ENCODE data around the gene TMPRSS4. TPM values are rescaled to one million over a fixed set of nuclear protein-coding genes. Genes with fewer than 3 reads are reported as not detected.

TMPRSS4 gene
- total and polyA plus RNA-seq, 2 experiments from 2014 or later, result 0.10 to 0.58 TPM

DNA sequence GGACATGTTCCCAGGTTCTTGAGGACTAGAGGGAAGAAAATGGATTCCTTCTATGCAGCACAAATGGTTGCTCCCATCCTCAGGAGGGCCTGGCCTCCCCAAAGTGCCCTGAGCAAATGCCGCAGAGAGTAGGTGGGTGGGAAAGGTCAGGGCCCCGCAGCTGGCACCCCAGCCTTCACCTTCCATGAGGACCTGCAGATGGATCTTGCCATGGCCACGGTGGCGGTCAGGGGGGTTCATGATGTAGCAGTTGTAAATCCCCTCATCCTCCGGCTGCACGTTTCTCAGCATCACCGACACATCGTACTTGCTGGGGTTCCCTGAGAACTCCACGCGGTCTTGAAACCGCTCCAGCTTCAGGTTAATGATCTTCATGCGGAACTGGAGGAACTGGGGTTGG is 91.0 kb downstream of the TMPRSS4 start:
- Mint-ChIP-seq H3K9me3 (no peaks in the 10 kb centered on the region), H3K27ac (no peak overlapping the region), H3K36me3 (ENCODE audit: low read depth) (no peaks in the 10 kb centered on the region), H3K4me3 (no peak overlapping the region), H3K4me1 (peaks cover 27% of the 10 kb centered on the region), H3K27me3 (ENCODE audit: insufficient read depth, low read depth, poor library complexity) (peaks cover 26% of the 10 kb centered on the region)
- ATAC-seq (no peak), DNase-seq (ENCODE audit: low spot score) (no peak)
- H3K27ac ChIP-seq (ENCODE audit: low read depth), result no peak overlapping the region
- H3K9me2 ChIP-seq (ENCODE audit: insufficient read depth), result no peaks in the 10 kb centered on the region
- peaks cover 13% of the 10 kb centered on the region for H3K4me1 ChIP-seq (ENCODE audit: insufficient read depth)
- no peak overlapping the region for H3K4me3 ChIP-seq
- H2AFZ ChIP-seq, result no peak overlapping the region
- no peaks in the 10 kb centered on the region; the same call in 1 of the 2 replicates for H4K20me1 ChIP-seq (replicated peaks; ENCODE audit: insufficient read depth)
- no peak for TF ChIP-seq CREB1 (CRISPR knock-in tag; IDR thresholded peaks at IDR 0.05; ENCODE audit: low read depth)
- TF ChIP-seq EZH2 (IDR thresholded peaks at IDR 0.05; ENCODE audit: low read depth, unreplicated experiment), result no peak
- TF ChIP-seq, protein P1, sequence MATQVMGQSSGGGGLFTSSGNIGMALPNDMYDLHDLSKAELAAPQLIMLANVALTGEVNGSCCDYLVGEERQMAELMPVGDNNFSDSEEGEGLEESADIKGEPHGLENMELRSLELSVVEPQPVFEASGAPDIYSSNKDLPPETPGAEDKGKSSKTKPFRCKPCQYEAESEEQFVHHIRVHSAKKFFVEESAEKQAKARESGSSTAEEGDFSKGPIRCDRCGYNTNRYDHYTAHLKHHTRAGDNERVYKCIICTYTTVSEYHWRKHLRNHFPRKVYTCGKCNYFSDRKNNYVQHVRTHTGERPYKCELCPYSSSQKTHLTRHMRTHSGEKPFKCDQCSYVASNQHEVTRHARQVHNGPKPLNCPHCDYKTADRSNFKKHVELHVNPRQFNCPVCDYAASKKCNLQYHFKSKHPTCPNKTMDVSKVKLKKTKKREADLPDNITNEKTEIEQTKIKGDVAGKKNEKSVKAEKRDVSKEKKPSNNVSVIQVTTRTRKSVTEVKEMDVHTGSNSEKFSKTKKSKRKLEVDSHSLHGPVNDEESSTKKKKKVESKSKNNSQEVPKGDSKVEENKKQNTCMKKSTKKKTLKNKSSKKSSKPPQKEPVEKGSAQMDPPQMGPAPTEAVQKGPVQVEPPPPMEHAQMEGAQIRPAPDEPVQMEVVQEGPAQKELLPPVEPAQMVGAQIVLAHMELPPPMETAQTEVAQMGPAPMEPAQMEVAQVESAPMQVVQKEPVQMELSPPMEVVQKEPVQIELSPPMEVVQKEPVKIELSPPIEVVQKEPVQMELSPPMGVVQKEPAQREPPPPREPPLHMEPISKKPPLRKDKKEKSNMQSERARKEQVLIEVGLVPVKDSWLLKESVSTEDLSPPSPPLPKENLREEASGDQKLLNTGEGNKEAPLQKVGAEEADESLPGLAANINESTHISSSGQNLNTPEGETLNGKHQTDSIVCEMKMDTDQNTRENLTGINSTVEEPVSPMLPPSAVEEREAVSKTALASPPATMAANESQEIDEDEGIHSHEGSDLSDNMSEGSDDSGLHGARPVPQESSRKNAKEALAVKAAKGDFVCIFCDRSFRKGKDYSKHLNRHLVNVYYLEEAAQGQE (IDR thresholded peaks at IDR 0.05; ENCODE audit: unreplicated experiment), result no peak
- TF ChIP-seq ZNF331 (CRISPR knock-in tag; IDR thresholded peaks at IDR 0.05; ENCODE audit: low read depth), result no peak
- TF ChIP-seq ZNF114 (CRISPR knock-in tag; IDR thresholded peaks at IDR 0.05), result no peak
- no peak for TF ChIP-seq NANOG (IDR thresholded peaks at IDR 0.05; ENCODE audit: borderline replicate concordance)
- TF ChIP-seq, protein P2, sequence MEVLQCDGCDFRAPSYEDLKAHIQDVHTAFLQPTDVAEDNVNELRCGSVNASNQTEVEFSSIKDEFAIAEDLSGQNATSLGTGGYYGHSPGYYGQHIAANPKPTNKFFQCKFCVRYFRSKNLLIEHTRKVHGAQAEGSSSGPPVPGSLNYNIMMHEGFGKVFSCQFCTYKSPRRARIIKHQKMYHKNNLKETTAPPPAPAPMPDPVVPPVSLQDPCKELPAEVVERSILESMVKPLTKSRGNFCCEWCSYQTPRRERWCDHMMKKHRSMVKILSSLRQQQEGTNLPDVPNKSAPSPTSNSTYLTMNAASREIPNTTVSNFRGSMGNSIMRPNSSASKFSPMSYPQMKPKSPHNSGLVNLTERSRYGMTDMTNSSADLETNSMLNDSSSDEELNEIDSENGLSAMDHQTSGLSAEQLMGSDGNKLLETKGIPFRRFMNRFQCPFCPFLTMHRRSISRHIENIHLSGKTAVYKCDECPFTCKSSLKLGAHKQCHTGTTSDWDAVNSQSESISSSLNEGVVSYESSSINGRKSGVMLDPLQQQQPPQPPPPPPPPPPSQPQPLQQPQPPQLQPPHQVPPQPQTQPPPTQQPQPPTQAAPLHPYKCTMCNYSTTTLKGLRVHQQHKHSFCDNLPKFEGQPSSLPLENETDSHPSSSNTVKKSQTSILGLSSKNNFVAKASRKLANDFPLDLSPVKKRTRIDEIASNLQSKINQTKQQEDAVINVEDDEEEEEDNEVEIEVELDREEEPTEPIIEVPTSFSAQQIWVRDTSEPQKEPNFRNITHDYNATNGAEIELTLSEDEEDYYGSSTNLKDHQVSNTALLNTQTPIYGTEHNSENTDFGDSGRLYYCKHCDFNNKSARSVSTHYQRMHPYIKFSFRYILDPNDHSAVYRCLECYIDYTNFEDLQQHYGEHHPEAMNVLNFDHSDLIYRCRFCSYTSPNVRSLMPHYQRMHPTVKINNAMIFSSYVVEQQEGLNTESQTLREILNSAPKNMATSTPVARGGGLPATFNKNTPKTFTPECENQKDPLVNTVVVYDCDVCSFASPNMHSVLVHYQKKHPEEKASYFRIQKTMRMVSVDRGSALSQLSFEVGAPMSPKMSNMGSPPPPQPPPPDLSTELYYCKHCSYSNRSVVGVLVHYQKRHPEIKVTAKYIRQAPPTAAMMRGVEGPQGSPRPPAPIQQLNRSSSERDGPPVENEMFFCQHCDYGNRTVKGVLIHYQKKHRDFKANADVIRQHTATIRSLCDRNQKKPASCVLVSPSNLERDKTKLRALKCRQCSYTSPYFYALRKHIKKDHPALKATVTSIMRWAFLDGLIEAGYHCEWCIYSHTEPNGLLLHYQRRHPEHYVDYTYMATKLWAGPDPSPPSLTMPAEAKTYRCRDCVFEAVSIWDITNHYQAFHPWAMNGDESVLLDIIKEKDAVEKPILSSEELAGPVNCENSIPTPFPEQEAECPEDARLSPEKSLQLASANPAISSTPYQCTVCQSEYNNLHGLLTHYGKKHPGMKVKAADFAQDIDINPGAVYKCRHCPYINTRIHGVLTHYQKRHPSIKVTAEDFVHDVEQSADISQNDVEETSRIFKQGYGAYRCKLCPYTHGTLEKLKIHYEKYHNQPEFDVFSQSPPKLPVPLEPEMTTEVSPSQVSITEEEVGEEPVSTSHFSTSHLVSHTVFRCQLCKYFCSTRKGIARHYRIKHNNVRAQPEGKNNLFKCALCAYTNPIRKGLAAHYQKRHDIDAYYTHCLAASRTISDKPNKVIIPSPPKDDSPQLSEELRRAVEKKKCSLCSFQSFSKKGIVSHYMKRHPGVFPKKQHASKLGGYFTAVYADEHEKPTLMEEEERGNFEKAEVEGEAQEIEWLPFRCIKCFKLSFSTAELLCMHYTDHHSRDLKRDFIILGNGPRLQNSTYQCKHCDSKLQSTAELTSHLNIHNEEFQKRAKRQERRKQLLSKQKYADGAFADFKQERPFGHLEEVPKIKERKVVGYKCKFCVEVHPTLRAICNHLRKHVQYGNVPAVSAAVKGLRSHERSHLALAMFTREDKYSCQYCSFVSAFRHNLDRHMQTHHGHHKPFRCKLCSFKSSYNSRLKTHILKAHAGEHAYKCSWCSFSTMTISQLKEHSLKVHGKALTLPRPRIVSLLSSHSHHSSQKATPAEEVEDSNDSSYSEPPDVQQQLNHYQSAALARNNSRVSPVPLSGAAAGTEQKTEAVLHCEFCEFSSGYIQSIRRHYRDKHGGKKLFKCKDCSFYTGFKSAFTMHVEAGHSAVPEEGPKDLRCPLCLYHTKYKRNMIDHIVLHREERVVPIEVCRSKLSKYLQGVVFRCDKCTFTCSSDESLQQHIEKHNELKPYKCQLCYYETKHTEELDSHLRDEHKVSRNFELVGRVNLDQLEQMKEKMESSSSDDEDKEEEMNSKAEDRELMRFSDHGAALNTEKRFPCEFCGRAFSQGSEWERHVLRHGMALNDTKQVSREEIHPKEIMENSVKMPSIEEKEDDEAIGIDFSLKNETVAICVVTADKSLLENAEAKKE (CRISPR knock-in tag; IDR thresholded peaks at IDR 0.05), result no peak
- TF ChIP-seq, protein P3, sequence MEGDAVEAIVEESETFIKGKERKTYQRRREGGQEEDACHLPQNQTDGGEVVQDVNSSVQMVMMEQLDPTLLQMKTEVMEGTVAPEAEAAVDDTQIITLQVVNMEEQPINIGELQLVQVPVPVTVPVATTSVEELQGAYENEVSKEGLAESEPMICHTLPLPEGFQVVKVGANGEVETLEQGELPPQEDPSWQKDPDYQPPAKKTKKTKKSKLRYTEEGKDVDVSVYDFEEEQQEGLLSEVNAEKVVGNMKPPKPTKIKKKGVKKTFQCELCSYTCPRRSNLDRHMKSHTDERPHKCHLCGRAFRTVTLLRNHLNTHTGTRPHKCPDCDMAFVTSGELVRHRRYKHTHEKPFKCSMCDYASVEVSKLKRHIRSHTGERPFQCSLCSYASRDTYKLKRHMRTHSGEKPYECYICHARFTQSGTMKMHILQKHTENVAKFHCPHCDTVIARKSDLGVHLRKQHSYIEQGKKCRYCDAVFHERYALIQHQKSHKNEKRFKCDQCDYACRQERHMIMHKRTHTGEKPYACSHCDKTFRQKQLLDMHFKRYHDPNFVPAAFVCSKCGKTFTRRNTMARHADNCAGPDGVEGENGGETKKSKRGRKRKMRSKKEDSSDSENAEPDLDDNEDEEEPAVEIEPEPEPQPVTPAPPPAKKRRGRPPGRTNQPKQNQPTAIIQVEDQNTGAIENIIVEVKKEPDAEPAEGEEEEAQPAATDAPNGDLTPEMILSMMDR (conservative IDR thresholded peaks at IDR 0.05; ENCODE audit: low read depth in 2 of 2), result no peak
- TF ChIP-seq EZH2phosphoT487 (IDR thresholded peaks at IDR 0.05; ENCODE audit: unreplicated experiment), result no peak
- no peak for TF ChIP-seq JUNB (IDR thresholded peaks at IDR 0.05; ENCODE audit: unreplicated experiment)
- TF ChIP-seq, protein P4, sequence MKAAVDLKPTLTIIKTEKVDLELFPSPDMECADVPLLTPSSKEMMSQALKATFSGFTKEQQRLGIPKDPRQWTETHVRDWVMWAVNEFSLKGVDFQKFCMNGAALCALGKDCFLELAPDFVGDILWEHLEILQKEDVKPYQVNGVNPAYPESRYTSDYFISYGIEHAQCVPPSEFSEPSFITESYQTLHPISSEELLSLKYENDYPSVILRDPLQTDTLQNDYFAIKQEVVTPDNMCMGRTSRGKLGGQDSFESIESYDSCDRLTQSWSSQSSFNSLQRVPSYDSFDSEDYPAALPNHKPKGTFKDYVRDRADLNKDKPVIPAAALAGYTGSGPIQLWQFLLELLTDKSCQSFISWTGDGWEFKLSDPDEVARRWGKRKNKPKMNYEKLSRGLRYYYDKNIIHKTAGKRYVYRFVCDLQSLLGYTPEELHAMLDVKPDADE (IDR thresholded peaks at IDR 0.05), result no peak
- no peak for TF ChIP-seq POLR2AphosphoS5 (IDR thresholded peaks at IDR 0.05; ENCODE audit: low read depth)
- no peak for TF ChIP-seq STAT1 (IDR thresholded peaks at IDR 0.05; ENCODE audit: unreplicated experiment)
- peaks cover 54% of the 10 kb centered on the region for H3K27me3 ChIP-seq (ENCODE audit: insufficient read depth)
- no peak overlapping the region for H3K4me2 ChIP-seq
- H3F3A ChIP-seq (replicated peaks; ENCODE audit: low read depth), result no peaks in the 10 kb centered on the region
- H3K36me3 ChIP-seq (ENCODE audit: insufficient read depth), result no peaks in the 10 kb centered on the region
- H3K79me2 ChIP-seq (replicated peaks; ENCODE audit: insufficient read depth), result no peaks in the 10 kb centered on the region
